ENCODE data around the gene SLC4A2.
"Not testable (repeated sequence)": the region's sequence is repeated elsewhere in the genome, so short reads cannot be mapped to it uniquely, and the experiment has no call there.

SLC4A2 gene

DNA sequence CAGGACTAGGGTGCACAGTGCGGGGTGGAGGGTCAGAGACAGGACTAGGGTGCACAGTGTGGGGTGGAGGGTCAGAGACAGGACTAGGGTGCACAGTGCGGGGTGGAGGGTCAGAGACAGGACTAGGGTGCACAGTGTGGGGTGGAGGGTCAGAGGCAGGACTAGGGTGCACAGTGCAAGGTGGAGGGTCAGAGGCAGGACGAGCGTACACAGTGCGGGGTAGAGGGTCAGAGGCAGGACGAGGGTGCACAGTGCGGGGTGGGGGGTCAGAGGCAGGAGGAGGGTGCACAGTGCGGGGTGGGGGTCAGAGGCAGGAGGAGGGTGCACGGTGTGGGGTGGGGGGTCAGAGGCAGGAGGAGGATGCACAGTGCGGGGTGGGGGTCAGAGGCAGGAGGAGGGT is 15.9 kb upstream of the SLC4A2 start:
- in situ Hi-C loops (cut with HindIII; ENCODE audit: low sequenced_read_pairs) = not testable (repeated sequence)

- in situ Hi-C loops (cut with HindIII; ENCODE audit: low sequenced_read_pairs) = no loop called here
These were observed 15.4 kb upstream of the SLC4A2 start for GRCh38 chr7:151043959-151044358.

DNA sequence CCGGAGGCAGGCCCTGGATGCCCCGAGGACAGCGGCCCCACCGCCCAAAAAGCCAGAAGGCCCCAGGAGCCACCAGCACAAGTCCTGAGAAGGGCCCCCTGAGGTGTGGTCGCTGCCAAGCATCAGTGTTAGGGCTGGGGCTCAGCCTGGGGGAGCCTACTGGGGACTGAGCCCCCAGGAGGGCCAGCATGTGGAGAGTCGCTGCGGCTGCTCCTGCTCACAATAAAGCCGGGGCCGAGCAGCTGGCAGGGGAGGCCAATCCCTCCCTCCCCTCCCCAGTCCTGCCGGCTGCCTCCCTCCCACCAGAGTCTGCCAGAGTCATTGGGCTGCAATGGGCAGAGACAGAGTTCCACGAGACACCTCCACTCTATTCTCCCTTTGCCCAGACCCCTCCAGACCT is 14.1 kb upstream of the SLC4A2 start:
- in situ Hi-C loops (cut with HindIII; ENCODE audit: low sequenced_read_pairs) = no loop called here

DNA sequence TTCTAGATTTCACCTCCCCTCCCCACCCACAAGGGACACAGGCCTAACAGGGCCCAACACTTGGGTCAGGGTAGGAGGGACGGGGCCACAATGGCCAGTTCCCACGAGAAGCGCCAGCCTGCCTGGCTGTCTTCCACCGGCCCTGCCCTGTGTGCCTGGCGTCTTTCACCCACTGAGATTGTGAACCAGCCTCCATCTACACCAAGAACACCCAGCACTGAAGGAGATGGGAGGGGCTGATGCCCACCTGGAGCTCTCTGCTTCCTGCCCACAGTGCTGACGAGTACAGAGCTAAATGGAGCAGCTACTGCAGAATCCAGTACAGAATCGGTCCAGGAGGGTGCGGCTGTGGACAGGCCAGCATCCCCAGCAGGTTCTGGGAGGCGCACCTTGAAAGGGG is 13.4 kb upstream of the SLC4A2 start:
- in situ Hi-C loops (cut with HindIII; ENCODE audit: low sequenced_read_pairs) = no loop called here

GRCh38 chr7:151046603-151047573 is 12.5 kb upstream of the SLC4A2 start:
- in situ Hi-C loops (cut with HindIII; ENCODE audit: low sequenced_read_pairs) = no loop called here

GRCh38 chr7:151047976-151048815 is 11.2 kb upstream of the SLC4A2 start, which contains the start of gene ASIC3:
ASIC3 (plus strand) TSS chr7:151048531; CDS start chr7:151048886, 355 bp downstream.
- in situ Hi-C loops (cut with HindIII; ENCODE audit: low sequenced_read_pairs) = no loop called here

GRCh38 chr7:151048911-151049463 is 10.4 kb upstream of the SLC4A2 start:
- in situ Hi-C loops (cut with HindIII; ENCODE audit: low sequenced_read_pairs) = no loop called here

- in situ Hi-C loops (cut with HindIII; ENCODE audit: low sequenced_read_pairs) = no loop called here
These were observed 8.3 kb upstream of the SLC4A2 start for GRCh38 chr7:151051108-151051507.

DNA sequence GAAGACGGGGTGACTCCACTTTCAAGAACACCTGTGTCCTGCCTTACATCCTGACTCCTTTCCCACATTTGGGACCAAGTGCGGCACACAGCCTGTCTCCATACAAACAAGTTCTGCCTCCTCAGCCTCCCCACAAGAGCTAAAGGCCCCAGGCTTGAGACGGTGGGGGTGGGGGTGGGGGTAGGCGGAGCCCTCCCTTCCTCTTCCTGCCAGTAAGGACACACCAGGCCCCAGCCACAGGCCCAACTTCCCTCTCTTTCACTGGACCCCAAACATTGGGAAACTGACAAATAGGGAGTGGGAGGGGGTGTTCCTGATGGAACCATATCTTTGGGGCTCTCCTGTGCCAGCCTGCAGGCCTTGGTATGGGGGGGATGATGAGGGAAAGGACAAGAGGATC is 6.3 kb upstream of the SLC4A2 start:
- in situ Hi-C loops (cut with HindIII; ENCODE audit: low sequenced_read_pairs) = no loop called here

- in situ Hi-C loops (cut with HindIII; ENCODE audit: low sequenced_read_pairs) = no loop called here
These were observed 5.6 kb upstream of the SLC4A2 start for GRCh38 chr7:151053751-151054150.

- in situ Hi-C loops (cut with HindIII; ENCODE audit: low sequenced_read_pairs) = no loop called here
These were observed 3.1 kb upstream of the SLC4A2 start for GRCh38 chr7:151056283-151056665.

GRCh38 chr7:151056666-151057505 is 2.5 kb upstream of the SLC4A2 start:
- in situ Hi-C loops (cut with HindIII; ENCODE audit: low sequenced_read_pairs) = no loop called here

DNA sequence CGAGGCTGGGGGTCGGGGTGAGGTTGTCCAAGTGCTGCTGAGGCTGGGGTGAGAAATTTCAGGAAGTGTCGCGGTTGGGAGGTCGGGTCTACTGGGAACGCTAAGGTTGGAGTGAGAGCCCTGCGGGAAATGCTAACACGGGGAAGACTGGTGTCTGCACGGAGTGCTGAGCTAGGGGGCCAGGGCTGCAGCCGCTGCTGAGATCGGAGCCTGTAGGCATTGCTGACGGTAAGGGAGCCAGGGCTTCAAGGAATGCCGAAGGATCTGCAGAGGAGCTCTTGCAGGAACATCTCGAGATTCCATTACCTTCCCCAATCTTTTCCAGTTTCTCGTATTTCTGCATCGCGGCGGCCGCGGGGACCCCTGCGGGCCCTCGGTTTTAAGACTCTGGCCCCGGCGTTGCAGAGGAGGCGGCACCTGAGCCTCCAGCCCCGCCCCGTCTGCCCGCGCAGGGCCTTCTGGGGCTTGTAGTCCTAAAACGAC is 1.8 kb upstream of the SLC4A2 start, which contains the start of gene CDK5:
CDK5 (minus strand) TSS at position 392 of the 483 bp plus-strand sequence; CDS start at position 343, 49 bp downstream.
- in situ Hi-C loops (cut with HindIII; ENCODE audit: low sequenced_read_pairs) = no loop called here

DNA sequence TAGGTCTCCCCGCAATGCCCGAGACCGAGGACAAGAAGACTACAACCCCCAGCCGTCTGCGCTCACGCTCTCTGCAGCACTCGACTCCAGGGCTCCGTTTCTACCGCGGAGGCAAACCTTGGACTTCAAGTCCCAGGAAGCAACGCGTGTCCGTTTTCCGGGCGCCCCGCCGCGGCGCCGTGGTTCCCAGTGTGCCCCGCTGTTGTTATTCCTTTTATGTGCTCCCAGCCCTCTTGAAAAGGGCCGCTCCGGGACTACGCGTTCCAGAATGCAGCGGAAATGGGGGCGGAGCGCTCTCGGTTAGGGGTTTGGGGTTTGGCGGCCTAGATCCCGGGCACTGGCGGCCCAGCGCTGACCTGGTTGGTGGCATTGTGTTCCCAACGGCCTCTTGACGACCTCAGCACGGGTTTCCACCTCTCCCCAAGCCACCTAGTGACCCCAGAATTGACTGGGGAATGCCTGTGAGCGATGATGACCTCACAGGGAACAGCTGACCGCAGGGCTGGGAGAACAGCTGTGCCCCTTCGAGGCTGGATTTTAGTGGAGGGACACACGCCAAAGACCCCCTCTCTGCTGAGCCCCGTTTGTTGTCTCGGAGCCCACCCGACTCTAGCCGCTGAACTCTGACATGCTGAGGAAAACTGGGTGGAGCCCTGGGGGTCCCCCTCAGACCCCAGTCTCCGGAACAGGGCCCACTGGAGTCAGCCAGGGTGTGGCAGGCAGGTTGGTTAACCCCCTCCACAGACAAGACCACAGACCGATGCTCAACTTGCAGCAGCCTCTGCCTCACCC is 1.2 kb upstream of the SLC4A2 start:
- in situ Hi-C loops (cut with HindIII; ENCODE audit: low sequenced_read_pairs) = no loop called here

GRCh38 chr7:151058781-151059366 is 515 bp upstream of the SLC4A2 start:
- in situ Hi-C loops (cut with HindIII; ENCODE audit: low sequenced_read_pairs) = no loop called here

- in situ Hi-C loops (cut with HindIII; ENCODE audit: low sequenced_read_pairs) = no loop called here
These were observed 675 bp downstream of the SLC4A2 start for GRCh38 chr7:151060113-151060415.

DNA sequence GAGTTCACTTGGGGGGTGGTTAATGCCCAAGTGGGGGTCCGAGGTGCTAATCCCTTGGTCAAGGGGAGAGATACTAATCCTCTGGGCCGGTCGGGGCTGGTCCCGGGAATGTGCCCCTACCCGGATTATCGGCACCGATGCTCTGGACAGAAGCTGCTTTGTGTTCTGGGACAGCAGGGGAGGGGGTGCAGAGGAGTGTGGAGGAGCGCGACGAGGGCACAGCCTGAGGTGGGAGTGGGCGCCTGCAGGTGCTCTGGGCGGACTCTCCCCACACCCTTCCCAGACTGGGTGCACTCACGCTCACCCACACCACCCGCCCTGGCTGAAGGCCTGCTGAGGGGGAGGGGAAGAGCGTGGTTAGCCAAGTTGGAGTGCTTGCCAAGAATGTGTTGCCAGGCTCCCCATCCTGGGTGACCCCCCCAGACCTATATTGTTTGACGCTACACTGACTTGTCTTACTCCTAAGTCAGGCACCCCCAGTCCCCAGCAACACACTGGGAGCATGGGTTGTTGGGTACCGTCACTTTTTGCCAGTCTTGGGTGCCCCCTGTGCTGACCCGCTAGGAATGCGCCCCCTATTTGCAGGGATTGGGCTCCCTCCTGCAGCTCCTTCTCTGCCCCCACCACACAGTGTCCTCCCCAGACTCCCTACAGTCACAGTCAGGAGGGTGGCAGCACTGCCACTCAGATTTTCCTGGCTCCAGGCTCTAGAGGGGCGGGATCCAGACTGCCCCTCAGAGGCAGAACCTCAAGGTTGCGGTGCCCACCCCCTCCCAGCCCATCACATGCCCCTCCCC is 1.2 kb downstream of the SLC4A2 start:
- in situ Hi-C loops (cut with HindIII; ENCODE audit: low sequenced_read_pairs) = no loop called here
